Omental fat pad (tissue), 4 donors: ENCODE results near the gene JAKMIP1. TPM values are rescaled to one million over a fixed set of nuclear protein-coding genes. Genes with fewer than 3 reads are reported as not detected.

Experiments used
- ATAC-seq: fragments of 150-250 bp; one replicate; pipeline ENCODE4 v1.9.1; 2016; ENCODE audit warnings: mild to moderate bottlenecking, moderate library complexity; ENCODE audit not compliant: low FRiP score
- DNase-seq: peaks from one replicate; pipeline ENCODE4 v3.0.0-alpha.2; 2019; ENCODE audit warnings: low spot score
- total RNA-seq, 4 donors: library from RNA; depleted of rRNA; stranded (reverse); fragments of >200 nt; gene quantifications; one replicate each; pipeline ENCODE4 v1.1.0, GENCODE V29; 2016
- TF ChIP-seq, protein P1 (sequence below), 3 donors: fragments of 450-650 bp; IDR thresholded peaks; one replicate each; pipeline ENCODE4 v1.5.1; 2016 to 2017; ENCODE audit warnings: antibody characterized with exemption in 3 of 3, mild to moderate bottlenecking in 3 of 3, moderate library complexity in 2 of 3

JAKMIP1 gene
- total RNA-seq, 4 donors from 2014 or later: 0.48 to 1.0 (median 0.63) TPM; not detected in 1

DNA sequence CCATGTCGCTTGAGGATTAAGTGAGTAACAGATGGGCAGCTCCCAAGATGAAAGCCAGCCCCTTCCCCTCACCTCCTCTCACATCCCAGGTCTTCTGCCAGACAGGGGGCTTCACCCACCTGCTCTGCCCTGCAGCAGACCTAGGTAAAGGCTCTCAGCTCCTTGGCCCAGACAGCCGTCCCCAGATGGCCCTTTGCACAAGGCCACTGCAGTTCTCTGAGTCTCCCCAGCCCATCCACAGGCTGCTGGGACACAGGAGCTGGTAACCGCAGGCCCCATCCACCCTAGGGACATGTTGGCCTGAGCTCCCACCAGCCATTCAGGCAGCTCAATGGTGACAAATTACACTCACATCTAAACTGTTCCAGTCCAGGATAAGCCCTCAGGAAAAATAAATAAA, 197.4 kb downstream of the JAKMIP1 start:
- ATAC-seq (no peak), DNase-seq (no peak)
- TF ChIP-seq, protein P1, sequence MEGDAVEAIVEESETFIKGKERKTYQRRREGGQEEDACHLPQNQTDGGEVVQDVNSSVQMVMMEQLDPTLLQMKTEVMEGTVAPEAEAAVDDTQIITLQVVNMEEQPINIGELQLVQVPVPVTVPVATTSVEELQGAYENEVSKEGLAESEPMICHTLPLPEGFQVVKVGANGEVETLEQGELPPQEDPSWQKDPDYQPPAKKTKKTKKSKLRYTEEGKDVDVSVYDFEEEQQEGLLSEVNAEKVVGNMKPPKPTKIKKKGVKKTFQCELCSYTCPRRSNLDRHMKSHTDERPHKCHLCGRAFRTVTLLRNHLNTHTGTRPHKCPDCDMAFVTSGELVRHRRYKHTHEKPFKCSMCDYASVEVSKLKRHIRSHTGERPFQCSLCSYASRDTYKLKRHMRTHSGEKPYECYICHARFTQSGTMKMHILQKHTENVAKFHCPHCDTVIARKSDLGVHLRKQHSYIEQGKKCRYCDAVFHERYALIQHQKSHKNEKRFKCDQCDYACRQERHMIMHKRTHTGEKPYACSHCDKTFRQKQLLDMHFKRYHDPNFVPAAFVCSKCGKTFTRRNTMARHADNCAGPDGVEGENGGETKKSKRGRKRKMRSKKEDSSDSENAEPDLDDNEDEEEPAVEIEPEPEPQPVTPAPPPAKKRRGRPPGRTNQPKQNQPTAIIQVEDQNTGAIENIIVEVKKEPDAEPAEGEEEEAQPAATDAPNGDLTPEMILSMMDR (IDR thresholded peaks at IDR 0.05): no peak

DNA sequence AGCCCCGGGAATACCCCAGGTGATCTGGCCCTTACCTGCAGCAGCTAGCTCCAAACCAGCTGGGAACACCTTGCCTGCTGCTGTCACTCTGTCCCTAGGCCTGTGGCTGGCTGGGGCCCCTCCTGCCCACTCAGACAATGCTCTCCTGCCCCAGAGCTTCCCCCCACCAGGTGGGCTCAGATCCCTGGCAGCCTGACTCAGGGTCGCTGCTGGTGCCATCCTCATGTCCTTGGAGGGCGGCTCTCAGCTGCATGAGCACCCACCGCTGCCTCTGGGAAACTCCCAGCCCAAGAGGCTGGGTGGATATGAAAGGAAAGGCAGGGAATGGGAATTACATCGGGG, 197.9 kb downstream of the JAKMIP1 start:
- TF ChIP-seq, protein P1 (IDR thresholded peaks at IDR 0.05): no peak
- DNase-seq (no peak), ATAC-seq (no peak)

DNA sequence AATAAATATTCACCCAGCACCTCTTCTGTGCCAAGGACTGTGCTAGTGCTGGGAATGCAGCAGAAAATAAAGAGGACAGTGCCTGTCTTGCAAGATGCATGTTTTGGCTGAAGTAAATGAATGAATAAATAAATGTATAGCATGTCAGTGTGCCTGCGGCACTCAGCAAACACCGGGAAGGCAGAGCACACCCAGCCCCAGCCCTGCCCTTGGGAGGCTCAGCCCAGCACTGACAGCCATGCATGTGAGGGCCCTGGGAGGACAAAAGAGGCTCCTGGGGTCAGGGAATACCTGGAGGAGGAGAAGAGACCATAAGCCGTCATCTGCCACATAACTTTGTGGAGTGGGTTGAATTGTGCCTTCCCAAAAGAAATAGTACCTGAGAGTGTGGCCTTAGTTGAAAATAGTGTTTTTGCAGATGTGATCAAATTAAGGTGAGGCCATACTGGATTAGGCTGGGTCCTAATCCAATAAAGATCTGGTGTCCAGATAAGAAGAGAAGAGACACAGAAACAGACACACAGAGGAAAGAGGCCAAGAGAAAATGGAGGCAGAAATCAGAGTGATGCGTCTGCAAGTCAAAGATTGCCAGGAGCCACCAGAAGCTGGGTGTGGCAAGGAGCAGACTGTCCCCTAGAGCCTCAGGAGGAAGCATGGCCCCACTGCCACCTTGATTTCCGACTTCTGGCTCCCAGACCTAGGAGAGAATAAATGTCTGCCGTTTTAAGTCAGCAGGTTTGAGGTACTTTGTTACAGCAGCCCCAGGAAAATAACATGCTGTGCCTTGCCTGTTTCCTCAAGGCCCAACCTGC, 198.5 kb downstream of the JAKMIP1 start:
- DNase-seq (no peak), ATAC-seq (no peak)
- TF ChIP-seq, protein P1 (IDR thresholded peaks at IDR 0.05): no peak

DNA sequence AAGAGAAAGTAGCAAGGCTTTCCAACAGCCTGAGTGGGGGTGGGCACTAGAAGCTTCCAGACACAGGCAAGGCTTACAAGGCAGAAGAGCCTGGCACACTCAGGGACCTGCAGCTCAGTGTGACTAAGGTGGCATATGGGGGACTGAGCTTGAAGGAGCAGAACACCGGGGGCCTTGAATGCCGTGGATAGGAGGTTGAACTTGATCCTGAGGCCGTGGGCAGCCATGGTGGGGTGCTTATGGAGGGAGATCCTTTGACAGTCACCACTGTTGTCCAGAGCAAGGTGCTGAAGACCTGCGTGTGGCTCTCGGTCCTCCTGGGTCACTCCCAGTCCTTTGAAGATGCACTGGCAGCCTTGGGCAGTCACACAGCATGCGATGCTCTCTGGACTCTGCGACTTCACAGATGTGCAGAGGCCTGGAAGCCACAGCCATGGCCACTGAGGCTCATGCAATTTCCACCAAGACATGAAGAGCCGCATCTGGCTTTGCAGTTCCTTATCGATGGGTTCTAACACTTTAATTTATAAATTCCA, 200.5 kb downstream of the JAKMIP1 start:
- ATAC-seq (no peak), DNase-seq (no peak)
- TF ChIP-seq, protein P1 (IDR thresholded peaks at IDR 0.05): no peak

DNA sequence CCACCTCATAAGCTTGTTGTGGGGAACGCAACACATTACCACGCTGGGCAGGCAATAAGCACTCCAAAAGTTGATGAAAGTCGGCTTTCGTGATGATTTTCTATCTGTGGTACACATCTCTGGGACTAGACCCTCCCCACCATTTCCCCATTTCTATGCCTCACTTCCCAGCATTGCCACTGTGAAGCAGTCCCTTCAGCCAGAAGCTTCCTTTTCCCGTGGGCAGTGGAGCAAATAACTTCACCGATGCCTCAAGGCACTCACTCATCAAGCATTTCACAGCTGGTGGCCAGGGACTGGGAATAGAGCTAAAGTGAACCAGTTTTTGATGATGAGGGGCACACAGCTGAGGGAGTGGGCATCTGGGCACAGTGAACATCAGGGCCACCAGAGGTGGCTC, 201.0 kb downstream of the JAKMIP1 start:
- ATAC-seq (no peak), DNase-seq (no peak)
- TF ChIP-seq, protein P1 (IDR thresholded peaks at IDR 0.05): no peak

DNA sequence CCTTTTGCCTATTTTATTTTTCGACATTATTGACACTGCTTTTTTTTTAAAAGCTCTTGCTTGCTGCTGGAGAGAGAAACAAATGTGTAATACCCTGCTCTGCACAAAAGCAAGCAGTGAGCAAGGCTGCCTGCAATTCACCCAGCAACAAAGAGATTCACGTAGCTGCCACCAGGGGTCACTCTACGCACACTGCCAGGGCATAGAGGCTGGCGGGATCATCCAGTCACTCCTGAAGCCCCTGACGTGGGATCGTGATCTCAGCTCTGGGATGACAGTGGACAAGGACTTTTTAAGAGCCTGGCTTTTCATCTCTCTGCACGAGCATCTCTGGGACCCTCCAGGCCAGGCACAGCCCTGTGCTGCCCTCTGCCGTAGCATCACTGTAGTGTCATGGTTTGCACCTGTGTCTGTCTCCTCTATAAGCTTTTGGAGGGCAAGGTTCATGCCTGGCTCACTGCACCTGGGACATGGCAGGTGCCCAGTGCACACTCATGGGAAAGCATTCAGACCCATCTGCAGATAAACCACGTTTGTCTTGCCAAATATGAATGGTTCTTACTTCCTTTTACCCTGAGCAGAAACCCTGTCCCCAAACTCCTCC, 201.9 kb downstream of the JAKMIP1 start:
- ATAC-seq (peak; percentile 62), DNase-seq (no peak)
- TF ChIP-seq, protein P1 (IDR thresholded peaks at IDR 0.05): peak in 1 of 3 donors; percentile 34
